Smooth muscle cell of trachea (primary cell): Measurements from ENCODE around the gene TEX11. TPM values are rescaled to one million over a fixed set of nuclear protein-coding genes. Genes with fewer than 3 reads are reported as not detected.

Experiments
- total RNA-seq: library from RNA; depleted of rRNA; stranded (reverse); fragments of >200 nt; gene quantifications from 2 replicates; pipeline ENCODE4 v1.2.1, GENCODE V29; 2014

TEX11 gene
- total RNA-seq: 0.15 TPM in 1 of 2 replicates, not detected in the other

GRCh38 chrX:70908541-70908940 is at the start of gene TEX11:
TSS of gene TEX11 (minus strand) at chrX:70908711. CDS start at chrX:70907789, 922 bp downstream.

Other genes with a start within 250 kb of the TEX11 start
- under 0.01 TPM in 1 of 2 replicates, not detected in the other for gene SLC7A3, start 22.4 kb upstream of the TEX11 start, total RNA-seq
- gene SNX12, start 159.6 kb upstream of the TEX11 start, total RNA-seq: 77.4 and 88.8 TPM in 2 replicates
- 4.2 and 7.8 TPM in 2 replicates for gene FOXO4, start 187.1 kb upstream of the TEX11 start, total RNA-seq
- gene CXorf65, start 198.0 kb upstream of the TEX11 start, total RNA-seq: not detected in 2 replicates
- gene IL2RG, start 202.9 kb upstream of the TEX11 start, total RNA-seq: not detected in 2 replicates
- 30.0 and 39.9 TPM in 2 replicates for gene MED12, start 209.9 kb upstream of the TEX11 start, total RNA-seq
- 1.3 and 2.3 TPM in 2 replicates for gene NLGN3, start 236.1 kb upstream of the TEX11 start, total RNA-seq